ENCODE measurements around the gene SLC12A8.

Gene SLC12A8

GRCh38 chr3:125137358-125138033 is 75.1 kb downstream of the SLC12A8 start:
- DNase-seq (ENCODE audit: low spot score): no peak

- DNase-seq (ENCODE audit: low spot score): no peak
These were observed 75.6 kb downstream of the SLC12A8 start for GRCh38 chr3:125136966-125137357.

- DNase-seq (ENCODE audit: low spot score): no peak
These were observed 76.0 kb downstream of the SLC12A8 start for GRCh38 chr3:125136515-125136914.

GRCh38 chr3:125134952-125135351 is 77.6 kb downstream of the SLC12A8 start:
- DNase-seq (ENCODE audit: low spot score): no peak

GRCh38 chr3:125132815-125133214 is 79.7 kb downstream of the SLC12A8 start:
- DNase-seq (ENCODE audit: low spot score): no peak

- no peak for DNase-seq (ENCODE audit: low spot score)
These were observed 83.0 kb downstream of the SLC12A8 start for GRCh38 chr3:125129512-125129997.

- DNase-seq (ENCODE audit: low spot score): no peak
These were observed 83.6 kb downstream of the SLC12A8 start for GRCh38 chr3:125128861-125129501.

GRCh38 chr3:125126323-125126722 is 86.2 kb downstream of the SLC12A8 start:
- no peak for DNase-seq (ENCODE audit: low spot score)

- DNase-seq (ENCODE audit: low spot score): no peak
These were observed 86.7 kb downstream of the SLC12A8 start for GRCh38 chr3:125125821-125126245.

GRCh38 chr3:125123451-125124305 is 88.9 kb downstream of the SLC12A8 start:
- no peak for DNase-seq (ENCODE audit: low spot score)

GRCh38 chr3:125121246-125122010 is 91.1 kb downstream of the SLC12A8 start:
- DNase-seq (ENCODE audit: low spot score): no peak

- DNase-seq (ENCODE audit: low spot score): no peak
These were observed 92.0 kb downstream of the SLC12A8 start for GRCh38 chr3:125120379-125121122.

GRCh38 chr3:125119752-125120378 is 92.7 kb downstream of the SLC12A8 start:
- DNase-seq (ENCODE audit: low spot score): no peak

GRCh38 chr3:125118600-125118999 is 93.9 kb downstream of the SLC12A8 start:
- DNase-seq (ENCODE audit: low spot score): no peak

- DNase-seq (ENCODE audit: low spot score): no peak
These were observed 94.8 kb downstream of the SLC12A8 start for GRCh38 chr3:125117631-125118191.

GRCh38 chr3:125116311-125117080 is 96.1 kb downstream of the SLC12A8 start:
- DNase-seq (ENCODE audit: low spot score): no peak

- no peak for DNase-seq (ENCODE audit: low spot score)
These were observed 96.9 kb downstream of the SLC12A8 start for GRCh38 chr3:125115640-125116039.

GRCh38 chr3:125112981-125113380 is 99.6 kb downstream of the SLC12A8 start:
- DNase-seq (ENCODE audit: low spot score): no peak

GRCh38 chr3:125110876-125111480 is 101.6 kb downstream of the SLC12A8 start:
- no peak for DNase-seq (ENCODE audit: low spot score)
